ENCODE measurements around the gene MYO18B. TPM values are rescaled to one million over a fixed set of nuclear protein-coding genes. Genes with fewer than 3 reads are reported as not detected.

Gene MYO18B
- total RNA-seq, 1 donor from 2014 or later: not detected

- no peak for TF ChIP-seq CTCF (conservative IDR thresholded peaks at IDR 0.05)
- Mint-ChIP-seq H3K4me3 (no peak overlapping the region), H3K27ac (ENCODE audit: unreplicated experiment) (no peak overlapping the region), H3K9me3 (no peaks in the 10 kb centered on the region), H3K4me1 (no peaks in the 10 kb centered on the region), H3K27me3 (ENCODE audit: low read depth) (no peaks in the 10 kb centered on the region), H3K36me3 (ENCODE audit: low read depth) (no peaks in the 10 kb centered on the region)
- DNase-seq (ENCODE audit: low read depth, low spot score): no peak
Observed at GRCh38 chr22:25758316-25758715, 16.3 kb downstream of the MYO18B start.

DNA sequence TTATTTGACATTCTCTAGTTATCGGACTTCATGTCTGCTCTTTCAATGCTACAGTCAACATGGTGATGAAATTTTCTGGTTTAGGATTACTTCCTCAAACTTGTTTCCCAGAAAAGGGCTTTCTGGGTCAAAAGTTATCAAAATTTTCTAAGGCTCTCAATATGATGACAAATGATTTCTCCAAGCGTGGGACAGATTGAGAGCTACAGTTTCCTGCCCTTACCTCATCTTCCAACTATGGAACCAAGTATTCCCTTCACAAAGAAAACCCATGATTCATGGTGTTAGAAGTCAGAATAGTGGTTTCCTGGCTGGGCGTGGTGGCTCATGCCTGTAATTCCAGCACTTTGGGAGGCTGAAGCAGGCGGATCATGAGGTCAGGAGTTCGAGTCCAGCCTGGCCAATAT lies 17.8 kb downstream of the MYO18B start:
- Mint-ChIP-seq H3K27me3 (ENCODE audit: low read depth) (no peaks in the 10 kb centered on the region), H3K4me3 (no peak overlapping the region)

GRCh38 chr22:25760294-25760693 lies 18.3 kb downstream of the MYO18B start:
- Mint-ChIP-seq H3K4me1 (no peaks in the 10 kb centered on the region), H3K4me3 (no peak overlapping the region), H3K9me3 (no peaks in the 10 kb centered on the region), H3K36me3 (ENCODE audit: low read depth) (no peaks in the 10 kb centered on the region), H3K27me3 (ENCODE audit: low read depth) (no peaks in the 10 kb centered on the region), H3K27ac (ENCODE audit: unreplicated experiment) (no peak overlapping the region)
- no peak for DNase-seq (ENCODE audit: low read depth, low spot score)
- no peak for TF ChIP-seq CTCF (conservative IDR thresholded peaks at IDR 0.05)

More for the DNA sequence above, 17.8 kb downstream of the MYO18B start:
- no peak for DNase-seq (ENCODE audit: low read depth, low spot score)
- Mint-ChIP-seq H3K27ac (ENCODE audit: unreplicated experiment) (no peak overlapping the region), H3K36me3 (ENCODE audit: low read depth) (no peaks in the 10 kb centered on the region), H3K4me1 (no peaks in the 10 kb centered on the region), H3K9me3 (no peaks in the 10 kb centered on the region)
- TF ChIP-seq CTCF (conservative IDR thresholded peaks at IDR 0.05): no peak

- no peak overlapping the region for H3K27ac Mint-ChIP-seq (ENCODE audit: unreplicated experiment)
Observed at GRCh38 chr22:25760848-25761595, 19.0 kb downstream of the MYO18B start.

GRCh38 chr22:25762147-25762546 lies 20.2 kb downstream of the MYO18B start:
- DNase-seq (ENCODE audit: low read depth, low spot score): no peak
- no peak overlapping the region for H3K4me3 Mint-ChIP-seq
- H3K4me1 Mint-ChIP-seq: no peaks in the 10 kb centered on the region
- peaks cover 5% of the 10 kb centered on the region for H3K36me3 Mint-ChIP-seq (ENCODE audit: low read depth)
- no peaks in the 10 kb centered on the region for H3K27me3 Mint-ChIP-seq (ENCODE audit: low read depth)
- no peak overlapping the region for H3K27ac Mint-ChIP-seq (ENCODE audit: unreplicated experiment)
- H3K9me3 Mint-ChIP-seq: peaks cover 11% of the 10 kb centered on the region
- no peak for TF ChIP-seq CTCF (conservative IDR thresholded peaks at IDR 0.05)

More at GRCh38 chr22:25760848-25761595, 19.0 kb downstream of the MYO18B start:
- Mint-ChIP-seq H3K9me3 (peaks cover 3% of the 10 kb centered on the region), H3K36me3 (ENCODE audit: low read depth) (no peaks in the 10 kb centered on the region), H3K4me3 (no peak overlapping the region), H3K27me3 (ENCODE audit: low read depth) (no peaks in the 10 kb centered on the region), H3K4me1 (no peaks in the 10 kb centered on the region)
- no peak for TF ChIP-seq CTCF (conservative IDR thresholded peaks at IDR 0.05)
- no peak for DNase-seq (ENCODE audit: low read depth, low spot score)
